Limb (tissue), 2 donors: ENCODE measurements around the gene MATN1.
A peak's percentile ranks its signal among the peaks of the same experiment; 100 is the strongest.
"Not testable (repeated sequence)": the region's sequence is repeated elsewhere in the genome, so short reads cannot be mapped to it uniquely, and the experiment has no call there.

Experiments used
- DNase-seq, 2 donors: peaks; one replicate each; pipeline ENCODE4 v3.0.0-alpha.2; 2016; ENCODE audit errors: extremely low spot score in 2 of 2

MATN1 gene, protein sequence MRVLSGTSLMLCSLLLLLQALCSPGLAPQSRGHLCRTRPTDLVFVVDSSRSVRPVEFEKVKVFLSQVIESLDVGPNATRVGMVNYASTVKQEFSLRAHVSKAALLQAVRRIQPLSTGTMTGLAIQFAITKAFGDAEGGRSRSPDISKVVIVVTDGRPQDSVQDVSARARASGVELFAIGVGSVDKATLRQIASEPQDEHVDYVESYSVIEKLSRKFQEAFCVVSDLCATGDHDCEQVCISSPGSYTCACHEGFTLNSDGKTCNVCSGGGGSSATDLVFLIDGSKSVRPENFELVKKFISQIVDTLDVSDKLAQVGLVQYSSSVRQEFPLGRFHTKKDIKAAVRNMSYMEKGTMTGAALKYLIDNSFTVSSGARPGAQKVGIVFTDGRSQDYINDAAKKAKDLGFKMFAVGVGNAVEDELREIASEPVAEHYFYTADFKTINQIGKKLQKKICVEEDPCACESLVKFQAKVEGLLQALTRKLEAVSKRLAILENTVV

DNA sequence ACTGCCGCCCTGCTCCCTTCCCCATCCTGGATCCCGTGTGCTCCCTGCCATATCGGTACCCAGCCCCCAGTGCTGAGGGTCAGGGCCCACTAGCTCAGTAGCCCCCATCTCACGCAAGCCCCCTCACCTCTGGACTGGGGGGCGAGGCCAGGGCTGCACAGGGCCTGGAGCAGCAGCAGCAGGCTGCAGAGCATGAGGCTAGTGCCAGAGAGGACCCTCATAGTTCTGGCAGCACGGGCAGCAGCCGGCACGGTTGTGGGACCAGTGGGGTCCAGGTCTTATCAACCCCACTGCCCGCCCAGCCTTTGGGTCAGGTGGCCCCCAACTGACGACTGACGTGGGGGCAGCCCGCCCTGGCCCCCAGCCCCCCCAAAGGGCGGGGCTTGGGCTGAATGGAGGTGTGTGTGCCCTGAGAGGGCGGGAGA, at the start of gene MATN1:
TSS of gene MATN1 (minus strand) at position 255 of the 425 bp plus-strand sequence. CDS start at position 221, 34 bp downstream.
- DNase-seq: no peak

- DNase-seq: no peak
These were observed 47.6 kb upstream of the MATN1 start for GRCh38 chr1:30771005-30771404.

- peak in 1 of 2 donors; percentile 65 for DNase-seq
These were observed 46.8 kb upstream of the MATN1 start for GRCh38 chr1:30770150-30770549.

DNA sequence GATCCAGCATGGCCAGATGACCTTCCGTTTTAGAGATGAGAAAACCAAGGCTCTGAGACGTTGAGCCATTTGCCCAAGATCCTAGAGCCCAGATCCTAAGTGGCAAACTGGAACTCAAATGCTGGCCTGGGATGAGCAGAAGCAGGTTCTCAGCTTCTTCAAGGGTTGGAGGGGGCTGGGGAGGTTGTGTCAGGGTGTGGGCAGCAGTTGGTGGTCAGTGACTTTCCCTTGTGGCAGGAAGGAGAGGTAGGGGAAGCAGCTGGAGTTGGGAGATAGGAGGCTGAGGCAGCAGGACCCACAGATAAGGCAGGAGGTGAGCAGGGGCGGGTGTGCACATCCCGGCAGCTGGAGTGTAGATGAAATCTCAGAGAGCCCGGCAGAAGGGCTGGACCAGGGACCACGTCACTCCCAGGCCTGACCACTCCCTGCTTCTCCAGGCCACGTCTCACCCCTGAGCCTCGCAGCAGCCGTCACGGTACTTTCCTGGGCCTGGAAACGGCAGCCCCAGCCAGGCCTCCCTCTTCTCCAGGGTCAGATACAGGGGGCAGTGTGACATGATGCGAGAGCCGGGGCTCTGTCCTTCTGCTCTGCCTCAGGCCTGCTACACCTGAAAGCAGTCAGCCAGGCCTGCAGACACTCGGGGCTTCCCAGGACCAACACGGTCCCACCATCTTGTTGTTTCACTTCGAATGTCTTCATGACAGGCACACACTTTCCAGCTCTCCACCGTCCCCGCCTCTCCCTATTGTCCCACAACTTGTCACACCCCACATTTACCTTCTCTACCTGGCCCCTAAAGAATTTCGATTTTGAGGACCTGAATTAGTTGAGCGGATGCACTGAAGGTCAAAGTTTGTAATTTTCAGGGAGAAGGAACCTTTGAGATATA, 45.7 kb upstream of the MATN1 start:
- DNase-seq: no peak

GRCh38 chr1:30768159-30768829, 44.9 kb upstream of the MATN1 start:
- no peak for DNase-seq

- DNase-seq: not testable (repeated sequence)
These were observed 43.6 kb upstream of the MATN1 start for GRCh38 chr1:30766948-30767347.

DNA sequence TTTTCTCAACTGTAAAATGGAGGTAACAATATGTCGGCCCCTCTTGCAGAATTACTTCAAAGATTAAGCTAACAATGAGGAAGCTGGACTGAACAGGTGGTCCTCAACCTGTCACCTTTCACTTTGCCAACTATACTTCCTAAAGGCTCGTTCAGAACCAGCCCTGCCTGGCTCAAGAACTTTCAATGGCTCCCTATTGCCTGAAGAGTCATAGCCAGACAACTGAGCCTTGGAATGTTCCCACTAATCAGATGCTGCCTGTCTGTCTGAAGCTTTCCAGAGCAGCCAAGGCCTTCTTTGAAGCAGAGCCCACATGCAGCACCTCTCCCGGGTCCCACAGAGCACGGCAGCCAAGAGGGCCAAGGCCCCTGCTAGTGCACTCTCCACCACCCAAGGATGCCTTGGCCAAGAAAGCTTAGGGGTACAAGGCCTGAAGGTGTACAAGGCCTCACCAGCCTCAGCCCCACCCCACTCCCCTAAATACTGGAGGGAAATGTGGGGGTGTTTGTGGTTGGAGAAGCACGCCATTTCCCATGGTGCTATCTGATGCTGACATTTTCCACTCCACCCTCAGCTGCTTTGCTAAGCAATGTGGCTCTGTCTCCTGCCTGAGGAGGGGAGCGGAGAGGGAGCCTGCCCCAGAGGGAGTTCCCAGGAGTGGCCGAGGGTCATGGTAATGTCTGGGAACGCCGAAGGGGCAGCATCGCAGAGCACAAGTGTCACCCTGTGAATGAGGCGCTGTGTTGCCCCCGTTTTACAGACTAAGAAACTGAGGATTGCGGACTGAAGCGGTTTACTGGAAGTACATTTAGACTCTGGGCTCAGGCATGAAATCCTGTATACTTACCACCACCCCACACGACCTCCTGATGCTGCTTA, 42.4 kb upstream of the MATN1 start:
- DNase-seq: no peak

DNA sequence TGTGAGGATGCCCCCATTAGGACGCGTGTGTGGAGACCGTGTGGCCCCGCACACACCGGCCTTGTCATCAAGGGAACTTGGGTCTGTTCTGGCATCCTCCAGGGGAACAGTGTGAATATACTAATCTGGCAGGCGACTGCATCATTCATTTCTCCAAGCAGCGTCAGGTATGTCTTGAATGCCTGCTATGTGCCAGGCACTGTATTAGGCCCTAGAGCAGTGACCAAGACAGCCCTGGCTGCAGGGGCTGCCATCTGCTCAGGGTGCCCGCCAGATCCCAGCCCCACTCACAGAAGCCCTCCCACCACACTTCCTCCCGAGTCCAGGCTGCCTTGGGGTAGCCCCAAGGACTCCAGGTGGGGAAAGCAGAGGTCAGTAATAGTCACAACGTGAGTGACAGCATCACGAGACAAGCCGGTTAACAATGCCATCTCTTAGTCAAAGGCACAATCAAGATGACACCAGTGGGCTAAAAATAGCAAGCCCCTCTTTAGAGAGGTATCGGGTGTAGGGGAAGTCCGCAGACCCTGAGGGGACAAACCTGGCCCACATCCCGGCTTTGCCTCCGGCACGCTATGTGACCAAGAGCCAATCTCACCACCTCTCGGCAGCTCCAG, 41.7 kb upstream of the MATN1 start:
- no peak for DNase-seq

- no peak for DNase-seq
These were observed 41.0 kb upstream of the MATN1 start for GRCh38 chr1:30764396-30764795.

DNA sequence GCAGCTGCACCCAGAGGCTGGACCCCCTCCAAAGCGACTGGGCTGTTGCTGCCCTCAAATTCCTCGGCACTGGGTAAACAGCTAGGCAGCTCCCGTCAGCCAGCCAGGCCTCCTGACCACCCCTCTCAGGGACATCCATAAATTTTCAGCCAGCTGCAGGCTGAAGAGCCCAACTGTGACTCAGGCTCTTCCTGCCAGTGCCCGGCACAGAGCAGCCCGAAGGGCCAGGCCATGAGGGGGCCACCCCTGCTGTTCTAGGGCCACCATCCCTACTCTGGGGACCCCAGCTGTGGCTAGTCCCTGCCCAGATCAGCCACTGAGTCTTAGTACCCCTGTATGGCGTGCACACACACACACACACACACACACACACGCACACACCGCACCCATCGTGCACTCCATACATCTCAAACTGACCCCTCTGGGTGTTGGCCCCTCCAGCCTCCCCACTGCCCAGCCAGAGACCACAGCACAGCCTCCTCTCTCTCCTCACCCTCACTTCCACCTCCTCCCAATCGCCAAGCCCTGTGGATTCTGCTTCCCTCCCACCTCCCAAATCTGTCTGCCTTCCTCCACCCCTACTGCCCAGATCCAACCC, 40.4 kb upstream of the MATN1 start:
- DNase-seq: no peak

- no peak for DNase-seq
These were observed 39.7 kb upstream of the MATN1 start for GRCh38 chr1:30762930-30763650.

GRCh38 chr1:30762152-30762929, 39.0 kb upstream of the MATN1 start:
- no peak for DNase-seq

- DNase-seq: no peak
These were observed 38.2 kb upstream of the MATN1 start for GRCh38 chr1:30761381-30762151.

- DNase-seq: no peak
These were observed 37.4 kb upstream of the MATN1 start for GRCh38 chr1:30760596-30761324.

GRCh38 chr1:30759718-30760281, 36.4 kb upstream of the MATN1 start:
- DNase-seq: no peak

GRCh38 chr1:30758785-30759380, 35.5 kb upstream of the MATN1 start:
- DNase-seq: no peak
